Measurements from ENCODE around the gene MDGA2.
"Not testable (repeated sequence)": the region's sequence is repeated elsewhere in the genome, so short reads cannot be mapped to it uniquely, and the experiment has no call there.

The MDGA2 gene

GRCh38 chr14:47211263-47211662, 464.1 kb downstream of the MDGA2 start:
- DNase-seq = no peak

- DNase-seq = no peak
Observed at GRCh38 chr14:47210099-47210498, 465.3 kb downstream of the MDGA2 start.

- DNase-seq = no peak
Observed at GRCh38 chr14:47208434-47208833, 467.0 kb downstream of the MDGA2 start.

- no peak for DNase-seq
Observed at GRCh38 chr14:47207617-47208016, 467.8 kb downstream of the MDGA2 start.

- DNase-seq = no peak
Observed at GRCh38 chr14:47200740-47201139, 474.7 kb downstream of the MDGA2 start.

GRCh38 chr14:47195582-47195981, 479.8 kb downstream of the MDGA2 start:
- no peak for DNase-seq

GRCh38 chr14:47194055-47194454, 481.4 kb downstream of the MDGA2 start:
- no peak for DNase-seq

- DNase-seq = not testable (repeated sequence)
Observed at GRCh38 chr14:47192203-47192602, 483.2 kb downstream of the MDGA2 start.

GRCh38 chr14:47191700-47192099, 483.7 kb downstream of the MDGA2 start:
- no peak for DNase-seq

- DNase-seq = no peak
Observed at GRCh38 chr14:47189911-47190484, 485.4 kb downstream of the MDGA2 start.

- DNase-seq = no peak
Observed at GRCh38 chr14:47186486-47186885, 488.9 kb downstream of the MDGA2 start.

GRCh38 chr14:47179906-47180305, 495.5 kb downstream of the MDGA2 start:
- no peak for DNase-seq

- DNase-seq = not testable (repeated sequence)
Observed at GRCh38 chr14:47171896-47172295, 503.5 kb downstream of the MDGA2 start.

- DNase-seq = no peak
Observed at GRCh38 chr14:47167402-47167801, 508.0 kb downstream of the MDGA2 start.

- no peak for DNase-seq
Observed at GRCh38 chr14:47155395-47155794, 520.0 kb downstream of the MDGA2 start.

- no peak for DNase-seq
Observed at GRCh38 chr14:47154276-47154797, 521.1 kb downstream of the MDGA2 start.

- no peak for DNase-seq
Observed at GRCh38 chr14:47153746-47154145, 521.7 kb downstream of the MDGA2 start.

GRCh38 chr14:47150267-47150666, 525.1 kb downstream of the MDGA2 start:
- DNase-seq = no peak

GRCh38 chr14:47149326-47149725, 526.1 kb downstream of the MDGA2 start:
- DNase-seq = no peak

GRCh38 chr14:47148686-47149085, 526.7 kb downstream of the MDGA2 start:
- no peak for DNase-seq

GRCh38 chr14:47120645-47121044, 554.8 kb downstream of the MDGA2 start:
- DNase-seq = no peak

GRCh38 chr14:47103771-47104170, 571.6 kb downstream of the MDGA2 start:
- DNase-seq = no peak

GRCh38 chr14:47102472-47102871, 572.9 kb downstream of the MDGA2 start:
- DNase-seq = no peak

- DNase-seq = no peak
Observed at GRCh38 chr14:47085678-47086077, 589.7 kb downstream of the MDGA2 start.

- DNase-seq = no peak
Observed at GRCh38 chr14:47065326-47065725, 610.1 kb downstream of the MDGA2 start.

Measured in NCI-H2029 (cell line).